ENCODE measurements around the gene HINT3.
A peak's percentile ranks its signal among the peaks of the same experiment; 100 is the strongest.
"Not testable (repeated sequence)": the region's sequence is repeated elsewhere in the genome, so short reads cannot be mapped to it uniquely, and the experiment has no call there.

HINT3 gene

DNA sequence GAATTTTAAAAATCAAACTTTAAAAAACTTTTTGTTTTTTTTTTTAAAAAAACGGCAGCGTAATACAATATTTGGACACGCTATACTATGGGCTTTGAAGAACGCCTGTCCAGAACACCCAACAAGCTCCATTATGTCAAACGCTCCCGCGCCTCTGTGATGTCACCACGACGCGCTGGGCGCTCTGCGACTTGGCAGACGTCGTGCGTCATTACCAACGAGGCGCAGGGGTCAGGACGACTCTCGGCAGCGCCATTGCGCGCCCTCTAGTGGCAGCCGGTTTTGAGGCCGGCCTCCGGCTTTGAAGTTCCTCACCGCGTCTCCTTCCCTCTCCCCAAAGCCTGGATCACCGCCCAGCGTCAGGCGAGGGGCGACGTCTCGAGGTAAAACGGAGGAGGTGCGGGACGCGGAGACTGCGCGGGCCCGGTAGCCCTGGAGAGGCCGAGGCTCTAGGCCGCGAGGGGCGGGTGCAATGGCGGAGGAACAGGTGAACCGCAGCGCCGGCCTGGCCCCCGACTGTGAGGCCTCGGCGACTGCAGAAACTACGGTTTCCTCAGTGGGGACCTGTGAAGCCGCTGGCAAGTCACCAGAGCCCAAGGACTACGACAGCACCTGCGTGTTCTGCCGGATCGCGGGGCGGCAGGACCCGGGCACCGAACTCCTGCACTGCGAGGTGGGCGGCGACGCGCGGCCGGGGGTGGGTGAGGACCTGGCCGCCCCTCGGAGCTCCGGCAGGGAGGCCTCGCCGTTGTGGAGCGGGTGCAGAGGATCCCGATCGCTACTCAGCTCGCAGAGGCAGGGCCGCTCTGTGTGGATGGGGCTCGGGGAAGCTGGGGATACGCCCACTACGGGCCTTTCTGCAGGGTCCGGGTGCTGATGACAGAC is at the start of gene HINT3:
Gene HINT3, plus strand, starts transcription at position 265 of the 885 bp plus-strand sequence. Its CDS starts 208 bp downstream, at position 473.
- DNase-seq (ENCODE audit: low spot score): peak; percentile 95

DNA sequence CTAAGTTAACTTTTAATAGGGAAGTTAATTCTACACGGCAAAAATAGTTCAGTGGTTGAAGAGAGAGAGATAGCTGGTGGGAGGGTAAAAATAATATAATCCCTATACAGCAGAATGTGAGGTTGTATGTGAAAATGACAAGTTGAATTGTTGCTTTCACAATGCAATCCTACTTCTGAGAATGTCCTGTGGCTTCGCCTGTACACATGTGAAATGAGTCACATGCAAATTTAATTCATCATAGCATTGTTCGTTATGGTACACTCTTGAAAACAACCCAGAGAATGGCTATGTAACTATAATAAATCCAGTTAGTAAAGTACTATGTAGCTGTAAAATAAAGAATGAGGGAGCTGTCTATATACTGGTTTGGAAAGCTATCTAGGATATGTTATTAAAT is 46.0 kb upstream of the HINT3 start:
- DNase-seq (ENCODE audit: low spot score): no peak

DNA sequence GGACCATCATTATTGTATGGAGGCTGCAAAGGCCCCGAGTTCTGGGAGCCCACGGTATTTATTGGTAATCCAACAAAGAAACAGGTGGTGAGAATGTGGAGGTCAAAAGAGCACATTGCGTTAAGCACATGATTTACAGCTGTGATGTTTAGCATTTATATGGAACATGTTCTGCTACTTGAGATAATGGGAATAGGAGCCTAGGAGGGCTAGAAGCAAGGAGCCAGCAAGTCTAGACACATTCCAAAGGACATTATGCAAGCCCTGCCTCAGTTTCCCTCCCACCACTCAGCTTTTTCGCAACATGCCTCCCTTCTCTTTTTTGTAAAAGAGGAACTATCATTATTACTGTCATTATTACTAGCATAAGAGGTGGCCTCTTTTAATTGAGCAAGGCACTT is 45.5 kb upstream of the HINT3 start:
- DNase-seq (ENCODE audit: low spot score): not testable (repeated sequence)

DNA sequence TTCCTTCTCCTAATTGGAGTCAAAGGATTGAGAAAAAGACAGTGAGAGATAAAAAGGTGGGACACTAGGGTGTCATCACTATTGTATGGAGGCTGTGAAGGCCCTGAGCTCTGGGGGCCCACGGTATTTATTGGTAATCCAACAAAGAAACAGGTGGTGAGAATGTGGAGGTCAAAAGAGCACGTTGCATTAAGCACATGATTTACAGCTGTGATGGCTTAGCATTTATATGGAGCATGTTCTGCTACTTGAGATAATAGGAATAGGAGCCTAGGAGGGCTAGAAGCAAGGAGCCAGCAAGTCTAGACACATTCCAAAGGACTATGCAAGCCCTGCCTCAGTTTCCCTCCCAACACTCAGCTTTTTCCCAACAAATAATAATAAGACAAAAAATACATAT is 44.1 kb upstream of the HINT3 start:
- DNase-seq (ENCODE audit: low spot score): not testable (repeated sequence)

DNA sequence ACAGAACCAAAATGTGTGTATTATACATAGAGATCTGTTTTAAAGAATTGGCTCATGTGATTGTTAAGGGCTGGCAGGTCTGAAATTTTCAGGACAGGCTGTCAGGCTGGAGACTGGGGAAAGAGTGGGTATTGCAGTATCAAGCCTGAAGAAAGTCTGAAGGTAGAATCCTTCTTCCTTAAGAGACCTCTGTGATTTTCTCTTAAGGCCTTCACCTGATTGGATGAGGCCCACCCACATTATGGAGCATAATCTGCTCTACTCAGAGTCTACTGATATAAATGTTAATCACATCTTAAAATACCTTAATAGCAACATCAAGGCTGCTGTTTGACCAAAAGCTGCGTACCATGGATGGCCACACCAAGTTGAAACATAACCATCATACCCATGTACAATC is 43.4 kb upstream of the HINT3 start:
- no peak for DNase-seq (ENCODE audit: low spot score)

DNA sequence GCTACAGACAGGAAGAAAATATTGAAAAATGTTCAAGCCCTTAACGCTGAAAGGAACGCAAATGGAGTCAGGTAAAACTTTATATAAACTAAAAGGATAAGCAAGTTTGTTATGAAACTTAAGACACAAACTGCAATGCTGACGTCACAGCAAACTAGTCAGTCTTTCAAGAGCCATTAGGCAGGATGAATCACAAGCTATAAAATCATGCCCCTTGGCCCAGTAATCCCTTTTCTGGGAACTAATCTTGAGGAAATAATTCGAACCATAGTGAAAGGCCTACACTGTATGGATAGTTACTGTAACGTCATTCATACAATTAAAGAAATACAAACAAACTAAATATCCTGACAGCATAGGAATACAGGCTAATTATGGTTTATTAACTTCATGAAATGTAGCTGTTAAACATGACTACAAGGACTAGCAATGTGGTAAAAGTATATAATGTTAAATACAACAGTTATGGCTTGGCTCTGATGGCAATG is 42.7 kb upstream of the HINT3 start:
- peak; percentile 48 for DNase-seq (ENCODE audit: low spot score)

DNA sequence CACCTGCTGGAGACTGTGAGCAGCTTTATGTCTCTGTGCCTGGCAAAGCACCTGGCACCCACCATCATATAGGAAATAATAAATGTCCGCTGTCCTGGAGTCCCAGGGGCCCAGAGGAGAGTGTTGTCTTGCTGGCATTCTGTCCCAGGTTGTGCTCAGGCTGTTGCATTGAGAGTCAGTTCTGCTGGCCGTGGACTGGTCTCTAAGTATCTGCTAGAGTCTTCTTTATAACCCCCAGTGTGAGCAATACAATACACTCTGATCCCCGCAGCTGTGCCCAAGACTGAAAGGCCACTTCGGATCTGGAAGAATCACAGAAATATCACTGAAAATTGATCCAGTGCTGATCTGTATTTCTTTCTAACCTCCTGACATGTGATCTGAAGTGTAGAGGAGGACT is 38.3 kb upstream of the HINT3 start:
- no peak for DNase-seq (ENCODE audit: low spot score)

DNA sequence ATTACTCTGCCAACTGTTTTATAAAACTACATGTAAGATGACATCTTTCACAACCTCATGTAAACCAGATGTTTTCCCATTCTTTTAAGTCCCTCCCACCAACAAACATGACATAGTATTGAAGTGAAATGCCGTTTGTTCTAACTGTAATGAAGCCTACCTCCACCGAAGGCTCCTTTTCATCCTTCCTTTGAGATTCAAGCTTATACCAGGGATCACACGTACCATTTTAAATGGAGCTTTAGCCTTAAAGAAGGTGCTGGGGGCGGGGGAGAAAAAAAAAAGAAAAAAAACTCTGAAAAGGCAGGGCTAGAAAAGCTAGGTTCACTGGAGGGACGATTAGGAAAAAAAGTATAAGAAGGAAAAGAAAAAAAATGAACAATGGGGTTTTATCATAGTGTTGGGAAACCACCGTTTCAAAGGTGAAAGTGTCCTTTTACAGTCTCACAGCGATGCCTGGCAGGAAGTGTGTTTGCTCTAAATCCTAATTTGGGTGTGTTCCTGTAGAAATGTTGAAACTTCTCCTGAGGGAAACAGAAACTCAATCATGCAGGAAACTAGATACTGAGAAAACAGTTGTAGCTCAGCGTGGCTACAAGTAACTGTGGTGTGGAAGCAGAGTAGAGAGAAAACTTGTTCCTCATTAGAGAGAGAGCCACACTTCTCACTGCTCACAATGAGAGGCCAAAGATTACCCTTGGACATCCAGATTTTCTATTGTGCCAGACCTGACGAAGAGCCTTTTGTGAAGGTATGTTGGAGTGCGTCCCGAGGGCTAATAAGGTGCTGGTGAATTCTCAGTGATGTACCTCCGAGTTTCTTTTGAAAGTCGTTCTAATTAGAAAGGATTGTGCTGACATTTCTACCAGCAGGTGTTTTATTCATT is 37.6 kb upstream of the HINT3 start:
- peak; percentile 35 for DNase-seq (ENCODE audit: low spot score)

DNA sequence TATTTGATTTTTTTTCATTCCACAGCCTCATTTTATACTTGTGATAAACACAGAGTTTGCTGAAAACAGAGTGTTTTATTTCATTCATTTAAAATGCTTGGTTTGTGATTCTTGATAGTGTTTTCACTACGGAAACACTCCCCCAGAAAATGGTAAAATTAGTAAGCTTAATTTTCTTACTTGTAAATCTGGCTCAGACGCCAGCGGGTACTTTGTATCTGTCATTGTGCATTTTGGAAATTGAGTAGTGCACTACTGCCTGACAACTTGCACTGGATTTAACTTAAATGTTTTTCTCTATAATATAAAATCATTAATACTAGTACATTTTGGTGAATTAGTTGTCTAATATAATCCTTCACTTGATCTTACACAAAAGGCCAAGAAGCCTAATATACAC is 37.0 kb upstream of the HINT3 start:
- no peak for DNase-seq (ENCODE audit: low spot score)

DNA sequence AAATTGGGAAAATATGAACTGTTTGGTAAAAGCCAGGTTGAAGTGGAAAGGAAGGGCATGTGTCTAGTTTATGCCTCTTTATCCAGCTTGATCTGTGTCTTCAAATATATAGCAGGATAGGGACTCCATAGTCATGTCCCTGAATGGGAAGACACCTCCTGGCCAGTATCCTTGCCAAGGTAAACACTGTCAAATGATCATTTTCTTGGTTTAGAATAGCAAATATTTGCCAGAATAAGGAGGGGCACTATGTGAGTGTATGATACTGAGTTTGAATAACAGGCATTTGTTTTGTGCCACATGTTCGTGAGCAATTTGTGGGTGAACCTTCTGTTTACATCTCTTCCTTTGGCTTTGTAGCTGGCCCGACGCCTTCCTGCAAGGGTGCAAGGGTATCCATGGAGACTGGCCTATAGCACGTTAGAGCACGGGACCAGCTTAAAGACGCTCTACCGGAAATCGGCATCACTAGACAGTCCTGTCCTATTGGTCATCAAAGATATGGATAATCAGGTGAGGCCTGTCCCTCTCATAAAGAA is 34.2 kb upstream of the HINT3 start:
- no peak for DNase-seq (ENCODE audit: low spot score)

DNA sequence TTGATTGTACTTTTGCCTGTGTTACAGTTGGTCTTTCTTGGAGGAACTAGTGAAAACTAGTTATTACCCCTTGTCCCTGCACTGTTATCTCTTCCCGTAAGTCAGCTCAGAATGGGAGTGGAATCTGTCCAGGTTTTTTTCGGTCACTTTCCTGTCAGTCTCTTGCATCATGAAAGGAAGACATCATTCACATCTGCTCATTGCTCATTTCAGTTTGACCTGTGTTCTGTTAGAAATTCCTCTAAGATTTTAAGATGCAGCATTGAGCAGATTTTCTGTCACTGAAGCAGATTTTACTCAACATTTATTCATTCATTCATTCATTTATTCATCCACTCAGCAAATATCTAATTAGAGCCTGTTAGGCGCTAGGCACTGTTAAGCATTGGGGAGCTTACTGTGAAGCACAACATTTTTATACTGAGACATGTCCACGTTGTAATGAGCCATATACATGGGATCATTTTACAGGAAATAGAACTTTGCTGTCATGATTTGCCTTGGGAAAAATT is 33.1 kb upstream of the HINT3 start:
- no peak for DNase-seq (ENCODE audit: low spot score)

DNA sequence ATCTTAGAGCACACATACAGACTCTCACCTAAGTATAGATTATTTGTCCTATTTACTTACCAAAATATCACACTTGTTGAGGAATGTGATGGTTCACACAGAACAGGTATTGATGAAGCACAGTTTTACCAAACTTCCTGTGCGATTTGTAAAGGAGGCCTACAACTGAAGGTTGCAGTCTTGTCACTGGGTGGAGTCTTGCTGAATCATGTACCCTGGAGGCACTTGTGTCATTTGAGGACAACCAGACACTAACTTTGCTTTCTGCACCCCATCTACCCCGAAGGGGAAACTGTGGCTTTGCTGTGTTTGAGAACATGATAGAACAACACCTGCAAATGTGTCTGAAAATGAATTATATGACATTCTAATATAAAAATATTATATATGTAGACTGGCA is 32.4 kb upstream of the HINT3 start:
- DNase-seq (ENCODE audit: low spot score): no peak

DNA sequence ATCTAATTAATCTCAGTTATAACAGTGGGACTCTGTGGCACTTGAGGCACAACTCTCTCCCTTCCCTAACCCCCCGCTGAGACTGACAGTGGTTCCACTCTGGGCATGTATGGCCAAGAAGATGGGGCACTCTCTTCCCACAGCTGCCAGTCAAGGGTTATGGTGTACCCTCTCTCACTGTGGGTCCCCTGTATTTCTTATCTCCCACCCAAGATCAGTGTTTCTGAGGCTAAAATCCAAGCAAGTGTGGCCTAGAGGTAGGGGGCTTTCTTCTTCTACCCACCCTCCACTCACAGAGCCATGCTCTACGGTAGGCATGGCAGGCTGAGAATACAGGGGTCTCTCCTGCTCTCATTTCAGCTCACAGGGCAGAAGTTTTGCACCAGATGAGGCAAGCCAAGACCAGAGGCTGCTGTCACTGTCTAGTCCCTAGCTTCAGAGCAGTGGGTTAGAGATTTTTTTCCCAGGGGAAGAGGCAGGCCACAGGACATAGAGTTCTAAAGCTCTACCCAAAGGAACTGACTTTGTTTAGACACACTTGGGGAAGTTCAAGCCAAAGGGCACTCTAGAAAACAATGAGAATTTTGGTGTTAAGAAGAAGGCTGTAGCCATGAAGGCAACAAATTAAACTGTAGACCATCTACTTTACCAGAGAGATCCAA is 31.7 kb upstream of the HINT3 start:
- DNase-seq (ENCODE audit: low spot score): no peak

DNA sequence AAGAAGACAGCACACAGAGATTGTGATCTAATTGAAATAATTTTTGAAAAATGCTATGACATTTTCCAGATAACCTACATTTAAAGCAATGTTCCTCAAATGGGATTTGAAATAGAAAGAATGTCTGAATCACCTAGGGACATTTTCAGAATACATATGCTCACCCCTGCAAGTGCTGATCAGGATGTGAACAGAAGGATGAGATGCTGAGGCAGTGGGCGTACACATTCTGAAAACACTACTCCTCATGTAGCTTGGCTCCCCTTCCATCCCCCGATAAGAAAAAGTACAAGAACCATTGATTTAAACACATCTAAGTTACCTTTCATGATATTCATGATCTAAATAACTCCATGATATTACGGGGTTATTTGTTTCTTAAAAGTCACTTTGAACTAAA is 29.9 kb upstream of the HINT3 start:
- no peak for DNase-seq (ENCODE audit: low spot score)

DNA sequence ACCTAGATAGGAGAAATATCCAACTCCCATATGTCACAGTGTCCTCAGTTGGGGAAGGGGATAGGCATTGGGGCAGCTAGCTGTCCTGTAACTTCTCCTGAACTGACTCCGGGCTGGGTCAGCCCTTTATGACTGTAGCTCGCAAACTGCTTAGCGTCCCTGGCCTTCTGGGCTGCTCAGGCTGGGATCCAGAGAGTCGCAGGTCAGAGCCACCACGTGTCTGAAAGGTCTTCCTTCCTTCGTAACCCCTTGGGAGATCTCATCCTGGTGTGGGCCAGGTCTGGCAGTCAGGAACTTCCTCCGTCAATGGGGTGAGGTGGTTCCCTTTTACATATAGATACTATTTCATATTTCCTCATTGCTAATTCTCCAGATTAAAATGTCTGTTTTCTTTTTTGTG is 28.8 kb upstream of the HINT3 start:
- DNase-seq (ENCODE audit: low spot score): no peak

DNA sequence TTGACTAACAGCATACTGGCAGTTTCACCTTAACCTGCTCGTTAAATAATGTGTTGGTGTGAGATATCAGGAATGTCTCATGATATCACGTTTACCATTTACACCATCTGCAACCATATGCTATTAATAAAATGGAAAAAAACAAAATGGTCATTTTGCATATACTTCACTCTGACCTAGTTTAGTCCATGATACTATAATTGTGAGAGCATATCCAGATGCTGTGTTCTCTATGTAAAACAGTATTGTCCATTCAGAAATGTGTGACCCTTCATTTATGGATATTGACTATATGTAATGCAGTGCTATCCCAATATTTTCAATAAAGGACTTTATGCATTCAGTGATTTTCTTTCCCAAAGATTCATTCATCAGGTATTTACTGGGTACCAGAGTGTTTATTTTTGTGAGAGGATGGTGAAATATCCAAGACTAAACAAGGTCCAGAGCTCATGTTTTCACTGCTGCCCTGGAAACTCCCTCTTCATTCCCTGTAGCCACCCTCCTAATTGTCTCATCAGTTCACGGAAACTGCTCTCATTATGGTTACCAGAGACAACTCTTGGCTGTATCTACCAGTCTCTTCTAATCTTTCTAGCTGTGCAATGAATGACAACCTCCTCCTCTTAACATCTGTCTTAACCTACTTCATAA is 25.7 kb upstream of the HINT3 start:
- peak; percentile 20 for DNase-seq (ENCODE audit: low spot score)

DNA sequence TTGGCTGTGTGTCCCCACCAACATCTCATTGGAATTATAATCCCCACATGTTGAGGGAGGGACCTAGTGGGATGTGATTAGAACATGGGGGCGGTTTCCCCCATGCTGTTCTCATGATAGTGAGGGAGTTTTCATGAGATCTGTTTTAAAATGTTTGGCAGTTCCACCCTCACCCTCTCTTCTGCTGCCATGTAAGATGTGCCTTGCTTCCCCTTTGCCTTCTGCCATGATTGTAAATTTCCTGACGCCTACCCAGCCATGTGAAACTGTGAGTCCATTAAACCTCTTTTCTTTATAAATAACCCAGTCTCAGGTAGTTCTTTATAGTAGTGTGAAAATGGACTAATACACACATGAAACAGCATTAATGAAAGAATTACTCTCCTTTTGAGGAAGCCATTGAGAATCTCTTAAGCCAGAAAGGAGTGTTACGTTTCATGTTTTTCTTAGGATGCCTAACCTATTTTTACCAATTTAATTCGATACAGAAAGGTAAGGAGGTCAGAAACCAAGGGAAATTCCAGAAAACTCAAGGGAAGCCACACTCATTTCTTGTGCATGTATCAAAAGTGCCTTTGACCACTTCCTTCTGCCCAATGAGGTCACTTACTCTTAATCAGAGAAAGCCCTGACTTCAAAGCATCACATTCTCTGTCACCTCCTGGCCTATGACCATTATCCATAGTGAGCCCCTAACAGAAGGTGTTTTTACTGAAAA is 24.7 kb upstream of the HINT3 start:
- DNase-seq (ENCODE audit: low spot score): no peak

DNA sequence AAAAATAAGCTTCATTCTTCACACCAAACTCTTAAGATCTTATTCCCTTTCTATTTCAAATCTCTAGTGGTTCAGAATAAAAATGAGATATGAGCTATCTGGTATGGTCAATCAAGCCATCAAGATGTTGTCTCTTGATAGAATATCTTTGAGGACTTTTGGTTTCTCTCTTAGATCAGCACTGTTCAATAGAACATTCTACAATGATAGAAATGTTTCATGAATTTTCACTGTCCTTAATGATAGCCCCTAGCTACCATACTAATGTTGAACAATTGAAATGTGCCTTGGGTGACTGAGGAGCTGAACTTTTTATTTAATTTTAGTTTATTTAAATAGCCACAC is 24.1 kb upstream of the HINT3 start:
- no peak for DNase-seq (ENCODE audit: low spot score)

DNA sequence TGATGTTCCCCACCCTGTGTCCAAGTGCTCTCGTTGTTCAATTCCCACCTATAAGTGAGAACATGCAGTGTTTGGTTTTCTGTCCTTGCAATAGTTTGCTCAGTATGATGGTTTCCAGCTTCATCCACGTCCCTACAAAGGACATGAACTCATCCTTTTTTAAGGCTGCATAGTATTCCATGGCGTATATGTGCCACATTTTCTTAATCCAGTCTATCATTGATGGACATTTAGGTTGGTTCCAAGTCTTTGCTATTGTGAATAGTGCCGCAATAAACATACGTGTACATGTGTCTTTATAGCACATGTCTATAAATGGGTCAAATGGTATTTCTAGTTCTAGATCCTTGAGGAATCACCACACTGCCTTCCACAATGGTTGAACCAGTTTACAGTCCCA is 21.1 kb upstream of the HINT3 start:
- not testable (repeated sequence) for DNase-seq (ENCODE audit: low spot score)

DNA sequence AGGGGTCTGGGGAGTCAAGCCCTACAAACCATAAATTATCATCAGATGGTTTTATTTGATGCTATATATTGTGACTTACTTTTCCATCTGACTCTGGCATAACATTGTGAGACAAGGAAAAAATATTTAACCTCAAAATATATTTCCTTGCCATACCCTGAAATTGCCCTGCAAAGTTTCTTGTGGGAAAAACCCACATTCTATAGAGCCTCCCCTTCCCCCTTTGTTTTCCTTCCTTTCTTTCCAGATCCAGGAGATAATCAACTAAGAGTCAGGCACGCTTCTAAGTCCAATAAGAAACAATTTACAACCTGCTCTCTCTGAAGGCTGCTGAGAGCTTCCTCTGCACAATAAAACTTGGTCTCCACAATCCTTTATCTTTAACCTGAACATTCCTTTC is 17.5 kb upstream of the HINT3 start:
- no peak for DNase-seq (ENCODE audit: low spot score)

DNA sequence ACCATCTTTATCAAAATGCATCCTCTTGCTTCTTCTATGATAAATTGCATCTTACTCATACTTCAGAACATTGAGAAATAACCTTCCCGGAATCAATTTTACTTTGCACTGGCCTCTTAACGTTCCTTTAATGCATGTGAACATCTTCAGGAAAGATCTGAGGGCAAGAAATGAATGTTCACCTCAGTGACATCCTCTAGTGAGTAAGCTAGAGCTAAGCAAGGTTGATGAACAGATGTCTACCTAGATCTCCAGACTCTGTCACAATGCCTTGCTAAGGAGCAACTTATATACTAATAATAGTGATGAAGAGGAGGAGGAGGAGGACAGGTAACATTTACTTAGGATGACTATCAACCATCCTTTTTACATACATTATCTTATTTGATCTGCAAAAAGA is 16.8 kb upstream of the HINT3 start:
- DNase-seq (ENCODE audit: low spot score): no peak

Data from AG08396 (cell line).